GM10266 (cell line): Measurements from ENCODE around the gene GRB10.

Experiments
- DNase-seq: peaks from one replicate; pipeline ENCODE4 v3.0.0; 2012; ENCODE audit errors: extremely low spot score
- TF ChIP-seq, protein P1 (sequence below): IDR thresholded peaks from 2 replicates; pipeline ENCODE4 v1.5.1; 2012; ENCODE audit warnings: mild to moderate bottlenecking, low read depth; ENCODE audit not compliant: control insufficient read depth, insufficient read depth; ENCODE audit errors: missing control alignments

GRB10 gene

DNA sequence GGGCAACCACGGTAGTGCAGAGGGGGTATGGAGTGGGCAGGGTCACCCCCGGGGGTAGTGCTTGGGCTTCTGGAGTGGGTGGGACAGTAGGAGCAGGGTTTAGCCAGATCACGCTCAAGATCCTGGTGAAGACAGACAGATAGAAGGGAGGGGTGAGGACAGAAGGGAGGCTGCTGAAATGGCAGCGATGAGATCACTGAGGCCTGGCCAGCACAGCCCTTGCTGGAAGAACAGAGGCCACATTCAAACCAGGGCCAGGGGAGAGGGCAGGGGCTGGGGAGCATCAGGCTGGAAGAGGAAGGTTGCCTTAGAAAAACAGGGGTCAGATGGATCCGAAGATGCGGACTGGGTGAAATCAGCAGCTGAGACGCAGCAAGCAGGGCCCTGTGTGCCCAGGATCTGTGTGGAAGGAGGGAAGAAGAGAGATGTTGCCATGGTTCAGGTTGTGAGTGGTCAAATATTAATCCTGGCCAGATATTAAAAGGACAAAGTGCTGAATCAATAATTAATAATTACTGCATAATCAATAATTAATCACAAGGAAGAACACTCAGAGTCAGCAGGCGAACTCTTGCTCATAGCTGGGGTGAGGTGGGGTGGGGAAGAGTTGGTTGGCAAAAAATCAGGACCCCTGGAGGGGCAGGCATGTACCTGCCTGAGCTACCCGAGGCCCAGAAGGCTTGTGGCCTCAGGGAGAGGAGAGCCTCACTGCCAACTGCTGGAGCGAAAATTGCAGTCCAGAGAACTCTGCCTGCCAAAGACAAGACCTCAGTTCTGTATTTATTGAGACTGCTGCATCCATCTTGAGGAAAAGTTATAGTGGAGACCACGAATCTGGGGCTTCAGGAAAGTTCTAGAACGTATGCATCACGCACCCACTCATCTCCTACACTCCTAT lies 105.7 kb downstream of the GRB10 start:
- TF ChIP-seq, protein P1, sequence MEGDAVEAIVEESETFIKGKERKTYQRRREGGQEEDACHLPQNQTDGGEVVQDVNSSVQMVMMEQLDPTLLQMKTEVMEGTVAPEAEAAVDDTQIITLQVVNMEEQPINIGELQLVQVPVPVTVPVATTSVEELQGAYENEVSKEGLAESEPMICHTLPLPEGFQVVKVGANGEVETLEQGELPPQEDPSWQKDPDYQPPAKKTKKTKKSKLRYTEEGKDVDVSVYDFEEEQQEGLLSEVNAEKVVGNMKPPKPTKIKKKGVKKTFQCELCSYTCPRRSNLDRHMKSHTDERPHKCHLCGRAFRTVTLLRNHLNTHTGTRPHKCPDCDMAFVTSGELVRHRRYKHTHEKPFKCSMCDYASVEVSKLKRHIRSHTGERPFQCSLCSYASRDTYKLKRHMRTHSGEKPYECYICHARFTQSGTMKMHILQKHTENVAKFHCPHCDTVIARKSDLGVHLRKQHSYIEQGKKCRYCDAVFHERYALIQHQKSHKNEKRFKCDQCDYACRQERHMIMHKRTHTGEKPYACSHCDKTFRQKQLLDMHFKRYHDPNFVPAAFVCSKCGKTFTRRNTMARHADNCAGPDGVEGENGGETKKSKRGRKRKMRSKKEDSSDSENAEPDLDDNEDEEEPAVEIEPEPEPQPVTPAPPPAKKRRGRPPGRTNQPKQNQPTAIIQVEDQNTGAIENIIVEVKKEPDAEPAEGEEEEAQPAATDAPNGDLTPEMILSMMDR = no peak
- no peak for DNase-seq

DNA sequence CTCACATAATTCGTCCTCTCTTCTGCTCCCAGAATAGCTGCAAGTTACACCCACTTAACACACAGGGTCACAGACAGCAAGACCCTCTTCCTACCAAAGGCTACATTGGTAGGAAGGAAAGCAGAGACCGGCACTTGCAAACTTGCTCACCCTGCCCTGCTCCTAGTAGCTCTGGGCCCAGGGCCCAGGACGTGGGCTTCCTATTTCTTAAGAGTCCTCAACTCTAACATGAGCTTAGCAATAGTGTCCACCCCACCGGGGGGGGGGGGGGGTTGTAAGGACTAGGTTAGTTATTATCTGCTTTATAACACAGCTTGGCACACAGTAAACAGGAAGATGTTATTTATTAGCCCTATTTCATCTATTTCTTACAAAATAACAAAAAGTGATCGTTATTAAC lies 106.6 kb downstream of the GRB10 start:
- TF ChIP-seq, protein P1 = no peak
- no peak for DNase-seq

DNA sequence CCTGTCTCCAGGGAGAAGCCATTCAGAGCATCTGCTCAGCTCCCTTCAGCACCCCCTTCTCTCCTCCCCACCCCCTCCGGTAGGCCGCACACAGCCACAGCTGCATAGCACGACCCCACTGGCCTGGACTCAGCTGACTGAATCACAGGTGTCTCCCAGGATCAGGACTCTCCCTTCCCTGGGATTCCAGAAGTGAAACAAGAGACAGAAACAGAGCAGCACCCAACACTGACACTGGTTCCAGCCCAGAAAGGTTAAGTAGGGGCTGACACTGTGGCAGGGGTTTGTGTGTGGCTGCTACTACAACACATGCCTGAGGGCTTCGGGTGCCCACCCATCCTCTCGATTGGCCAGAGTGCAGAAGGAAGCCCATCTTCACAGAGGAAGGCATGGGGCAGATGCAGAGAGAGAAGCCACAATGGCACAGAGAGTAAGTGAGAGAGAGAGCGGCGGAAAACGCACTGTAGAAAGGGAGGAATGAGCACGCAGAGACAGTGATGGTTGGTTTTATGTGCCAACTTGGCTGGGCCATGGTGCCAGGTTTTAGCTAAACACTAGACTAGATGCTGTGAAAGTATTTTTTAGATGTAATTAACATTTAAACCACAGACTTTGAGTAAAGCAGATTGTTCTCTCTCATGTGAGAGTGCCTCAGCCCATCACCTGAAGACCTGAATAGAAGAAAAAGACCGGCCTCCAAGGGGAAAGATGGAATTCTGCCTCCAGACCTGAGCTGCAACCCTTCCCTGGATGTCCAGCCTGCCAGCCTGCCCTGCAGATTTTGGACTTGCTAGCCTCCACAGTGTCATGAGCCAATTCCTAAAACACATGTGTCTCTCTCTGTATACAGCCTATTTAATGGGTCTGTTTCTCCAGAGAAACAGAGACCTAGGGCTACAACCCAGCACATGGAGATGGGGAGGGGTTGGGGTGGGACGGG lies 107.5 kb downstream of the GRB10 start:
- no peak for DNase-seq
- TF ChIP-seq, protein P1 = no peak

DNA sequence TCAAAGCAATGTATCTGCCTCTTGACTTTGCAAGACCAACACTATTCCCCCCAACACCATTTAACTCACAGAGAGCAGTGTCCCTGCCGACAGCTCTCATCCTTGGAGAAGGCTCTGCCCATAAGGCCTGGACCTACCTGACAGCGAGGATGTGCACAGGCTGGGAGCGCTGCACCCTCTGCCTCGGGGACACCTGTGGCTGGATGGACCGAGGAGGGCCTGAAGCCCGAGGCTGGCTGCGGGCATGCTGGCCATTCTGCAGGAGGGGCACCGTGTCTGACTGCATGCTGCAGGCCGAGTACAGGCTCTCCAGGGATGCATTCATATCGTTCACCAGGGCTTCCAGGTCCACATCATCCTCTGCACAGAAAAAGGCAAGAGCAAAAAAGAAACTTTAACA lies 108.4 kb downstream of the GRB10 start:
- TF ChIP-seq, protein P1 = no peak
- DNase-seq = no peak

DNA sequence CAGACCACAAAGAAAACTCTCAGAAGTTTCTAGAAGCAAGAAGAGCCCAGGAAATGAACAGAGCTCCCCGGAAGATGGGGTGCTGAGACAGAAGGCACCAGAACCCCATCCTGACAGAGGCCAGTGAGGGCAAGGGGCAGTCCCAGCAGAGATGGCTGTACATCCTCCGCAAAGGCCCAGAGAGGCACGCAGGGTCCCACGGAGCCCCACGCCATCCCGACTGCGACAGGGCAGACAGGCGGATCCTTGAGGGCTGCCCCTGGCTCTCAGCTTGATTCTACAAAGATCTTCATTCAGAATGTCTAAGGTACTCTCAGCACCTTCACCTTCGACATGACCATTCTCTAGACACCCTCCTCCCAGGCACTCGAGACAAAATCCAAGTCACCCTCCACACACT lies 109.6 kb downstream of the GRB10 start:
- no peak for DNase-seq
- TF ChIP-seq, protein P1 = no peak

DNA sequence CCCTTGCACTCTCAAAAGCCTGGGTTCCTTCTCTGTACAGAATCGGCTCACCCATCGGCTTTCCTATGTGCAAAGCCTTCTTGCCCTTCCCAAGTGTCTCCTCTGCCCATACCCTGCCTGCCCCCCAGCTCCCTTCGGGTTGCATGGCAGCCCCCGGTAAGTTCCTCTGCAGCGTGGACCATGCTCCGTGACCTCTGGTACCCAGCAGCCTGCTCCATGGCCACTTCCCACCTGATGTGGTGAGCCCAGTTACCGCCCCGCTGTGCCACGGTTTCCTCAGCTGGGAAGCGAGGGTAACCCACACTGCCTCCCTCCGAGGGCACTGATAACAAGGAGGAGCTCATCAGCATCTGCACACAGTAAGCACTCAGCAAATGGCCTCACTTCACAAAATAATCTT lies 110.7 kb downstream of the GRB10 start:
- TF ChIP-seq, protein P1 = no peak
- DNase-seq = no peak
